PC-9 (cell line): ENCODE measurements around the gene VPS8. TPM values are rescaled to one million over a fixed set of nuclear protein-coding genes. Genes with fewer than 3 reads are reported as not detected.

Experiments
- BruUV-seq: library from RNA; stranded (reverse); fragments of 400-500 nt; replicated peaks from 2 replicates; lab custom pipeline; 2021; lab: Mats Ljungman, UMichigan
- CTCF ChIA-PET: fragments of 300-600 bp; sonication (Branson Sonifier 250); formaldehyde crosslinking; loops from one replicate; lab custom pipeline; 2022; ENCODE audit warnings: antibody characterized with exemption; lab: Charles Lee
- POLR2A ChIA-PET: fragments of 300-600 bp; sonication (Branson Sonifier 250); formaldehyde crosslinking; loops from one replicate; lab custom pipeline; 2022; ENCODE audit warnings: antibody characterized with exemption; ENCODE audit not compliant: unreplicated experiment; lab: Charles Lee
- DNase-seq, 2 experiments: peaks; one replicate each; pipeline versions ENCODE4 v3.0.0 to v3.0.0-alpha.2; 2015 to 2022; ENCODE audit warnings: mixed read lengths in 1 of 2
- H2AFZ ChIP-seq: fragments of 200-600 bp; sonication (generic); 2 replicates; pipeline ENCODE4 v1.8.1; 2017; ENCODE audit warnings: antibody characterized with exemption
- H3F3A ChIP-seq: fragments of 200-600 bp; sonication (generic); 2 replicates; pipeline ENCODE4 v1.8.1; 2017; ENCODE audit warnings: antibody characterized with exemption, mild to moderate bottlenecking, low read depth; ENCODE audit not compliant: insufficient read depth
- H3K27ac ChIP-seq: fragments of 200-600 bp; sonication (generic); 2 replicates; pipeline ENCODE4 v1.6.1; 2016; ENCODE audit warnings: mixed run types
- H3K27me3 ChIP-seq: fragments of 200-600 bp; sonication (generic); 2 replicates; pipeline ENCODE4 v1.6.1; 2016; ENCODE audit warnings: low read depth, mixed run types; ENCODE audit not compliant: insufficient read depth
- H3K36me3 ChIP-seq: fragments of 200-600 bp; sonication (generic); 2 replicates; pipeline ENCODE4 v1.6.1; 2016; ENCODE audit warnings: low read depth, mixed run types
- H3K4me1 ChIP-seq: fragments of 200-600 bp; sonication (generic); replicated peaks from 2 replicates; pipeline ENCODE4 v1.6.1; 2016; ENCODE audit warnings: mixed run types; ENCODE audit not compliant: insufficient read depth
- H3K4me2 ChIP-seq: fragments of 200-600 bp; sonication (generic); 2 replicates; pipeline ENCODE4 v1.6.1; 2017; ENCODE audit warnings: mixed run types
- H3K4me3 ChIP-seq: fragments of 200-600 bp; sonication (generic); 2 replicates; pipeline ENCODE4 v1.6.1; 2016; ENCODE audit warnings: mixed run types
- H3K79me2 ChIP-seq: fragments of 200-600 bp; sonication (generic); 2 replicates; pipeline ENCODE4 v1.6.1; 2017; ENCODE audit warnings: low read depth, mixed run types
- H3K9me2 ChIP-seq: fragments of 200-600 bp; sonication (generic); 2 replicates; pipeline ENCODE4 v1.8.1; 2017; ENCODE audit warnings: mild to moderate bottlenecking; ENCODE audit not compliant: insufficient read depth
- H3K9me3 ChIP-seq: fragments of 200-600 bp; sonication (generic); 2 replicates; pipeline ENCODE4 v1.8.1; 2016; ENCODE audit warnings: low read depth; ENCODE audit not compliant: insufficient read depth
- H4K20me1 ChIP-seq: fragments of 200-600 bp; sonication (generic); 2 replicates; pipeline ENCODE4 v1.8.1; 2017; ENCODE audit not compliant: insufficient read depth
- EZH2 ChIP-seq: fragments of 200-600 bp; sonication (generic); IDR thresholded peaks from 2 replicates; pipeline ENCODE4 v1.8.0; 2017; ENCODE audit warnings: antibody characterized with exemption, low read depth
- intact Hi-C: fragments of 100-400 bp; cut with micrococcal nuclease; formaldehyde crosslinking; loops from one replicate; pipeline ENCODE4 v1.10.0; 2022; ENCODE audit not compliant: unreplicated experiment
- total RNA-seq: library from RNA; stranded (reverse); gene quantifications from 2 replicates; pipeline ENCODE4 v1.2.3, GENCODE V29; 2021
- TF ChIP-seq, protein P1 (sequence below): fragments of 200-600 bp; sonication (generic); conservative IDR thresholded peaks from 2 replicates; pipeline ENCODE4 v1.6.1; 2017; ENCODE audit warnings: mixed run types, antibody characterized with exemption, mild to moderate bottlenecking, moderate library complexity

The VPS8 gene
- total RNA-seq, 1 experiment from 2014 or later: 80.8 TPM

- ChIA-PET CTCF (no interaction called here), POLR2A (no interaction called here)
- H3K4me2 ChIP-seq: no peak overlapping the region
- BruUV-seq: no TSS peak
- no peak overlapping the region for H3K4me3 ChIP-seq
- no peaks in the 10 kb centered on the region for H3K9me2 ChIP-seq
- no peaks in the 10 kb centered on the region for H4K20me1 ChIP-seq
- H3F3A ChIP-seq: no peaks in the 10 kb centered on the region
- H3K27me3 ChIP-seq: peaks cover 36% of the 10 kb centered on the region
- H3K4me1 ChIP-seq: no peaks in the 10 kb centered on the region
- H3K9me3 ChIP-seq: no peaks in the 10 kb centered on the region
- H2AFZ ChIP-seq: no peak overlapping the region
- DNase-seq: no peak
- intact Hi-C loops: no loop called here
- H3K79me2 ChIP-seq: no peaks in the 10 kb centered on the region
- H3K36me3 ChIP-seq: no peaks in the 10 kb centered on the region
- TF ChIP-seq, protein P1, sequence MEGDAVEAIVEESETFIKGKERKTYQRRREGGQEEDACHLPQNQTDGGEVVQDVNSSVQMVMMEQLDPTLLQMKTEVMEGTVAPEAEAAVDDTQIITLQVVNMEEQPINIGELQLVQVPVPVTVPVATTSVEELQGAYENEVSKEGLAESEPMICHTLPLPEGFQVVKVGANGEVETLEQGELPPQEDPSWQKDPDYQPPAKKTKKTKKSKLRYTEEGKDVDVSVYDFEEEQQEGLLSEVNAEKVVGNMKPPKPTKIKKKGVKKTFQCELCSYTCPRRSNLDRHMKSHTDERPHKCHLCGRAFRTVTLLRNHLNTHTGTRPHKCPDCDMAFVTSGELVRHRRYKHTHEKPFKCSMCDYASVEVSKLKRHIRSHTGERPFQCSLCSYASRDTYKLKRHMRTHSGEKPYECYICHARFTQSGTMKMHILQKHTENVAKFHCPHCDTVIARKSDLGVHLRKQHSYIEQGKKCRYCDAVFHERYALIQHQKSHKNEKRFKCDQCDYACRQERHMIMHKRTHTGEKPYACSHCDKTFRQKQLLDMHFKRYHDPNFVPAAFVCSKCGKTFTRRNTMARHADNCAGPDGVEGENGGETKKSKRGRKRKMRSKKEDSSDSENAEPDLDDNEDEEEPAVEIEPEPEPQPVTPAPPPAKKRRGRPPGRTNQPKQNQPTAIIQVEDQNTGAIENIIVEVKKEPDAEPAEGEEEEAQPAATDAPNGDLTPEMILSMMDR: no peak
- no peak for TF ChIP-seq EZH2
- no peak overlapping the region for H3K27ac ChIP-seq
Measured at GRCh38 chr3:185079625-185080024, 267.7 kb downstream of the VPS8 start.

DNA sequence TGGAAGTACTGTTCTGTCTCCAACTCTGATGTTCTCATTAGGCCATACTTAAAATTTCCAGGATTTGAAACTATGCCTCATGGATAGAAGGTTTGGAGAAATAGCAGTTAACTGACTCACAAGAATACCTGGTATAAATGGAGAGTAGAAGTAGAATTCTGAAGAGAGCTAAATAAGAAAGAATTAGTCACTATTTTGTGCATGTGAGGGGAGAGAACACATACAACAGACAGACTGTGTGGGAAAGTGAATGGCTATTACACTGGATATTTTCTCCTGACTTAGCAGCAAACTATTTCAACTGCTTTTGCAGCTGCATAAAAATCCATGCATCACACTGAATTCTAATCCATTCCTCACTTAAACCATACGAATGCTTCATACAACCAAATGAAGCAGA lies 269.6 kb downstream of the VPS8 start:
- ChIA-PET CTCF (no interaction called here), POLR2A (no interaction called here)
- Histone ChIP-seq H2AFZ (no peak overlapping the region), H3K36me3 (no peaks in the 10 kb centered on the region), H3K4me3 (no peak overlapping the region), H3K4me2 (no peak overlapping the region), H3K27ac (no peak overlapping the region), H3K27me3 (peaks cover 38% of the 10 kb centered on the region), H3K9me2 (no peaks in the 10 kb centered on the region), H4K20me1 (no peaks in the 10 kb centered on the region), H3K9me3 (no peaks in the 10 kb centered on the region), H3K4me1 (no peaks in the 10 kb centered on the region), H3F3A (no peaks in the 10 kb centered on the region), H3K79me2 (no peaks in the 10 kb centered on the region)
- intact Hi-C loops: no loop called here
- no peak for DNase-seq
- TF ChIP-seq, protein P1: no peak
- TF ChIP-seq EZH2: no peak
- no TSS peak for BruUV-seq

- peaks cover 38% of the 10 kb centered on the region for H3K27me3 ChIP-seq
Measured at GRCh38 chr3:185082149-185082548, 270.2 kb downstream of the VPS8 start.

More at GRCh38 chr3:185082149-185082548, 270.2 kb downstream of the VPS8 start:
- Histone ChIP-seq H3K79me2 (no peaks in the 10 kb centered on the region), H3K4me2 (no peak overlapping the region), H4K20me1 (no peaks in the 10 kb centered on the region), H3K4me3 (no peak overlapping the region), H2AFZ (no peak overlapping the region), H3K27ac (no peak overlapping the region), H3K9me3 (no peaks in the 10 kb centered on the region), H3K9me2 (no peaks in the 10 kb centered on the region), H3F3A (no peaks in the 10 kb centered on the region), H3K36me3 (no peaks in the 10 kb centered on the region), H3K4me1 (no peaks in the 10 kb centered on the region)
- ChIA-PET CTCF (no interaction called here), POLR2A (no interaction called here)
- BruUV-seq: no TSS peak
- no peak for DNase-seq
- TF ChIP-seq, protein P1: no peak
- no peak for TF ChIP-seq EZH2
- intact Hi-C loops: no loop called here
